ENCODE data around the gene CACNB2. TPM values are rescaled to one million over a fixed set of nuclear protein-coding genes. Genes with fewer than 3 reads are reported as not detected.

The CACNB2 gene
- total RNA-seq: not detected in 2 replicates

DNA sequence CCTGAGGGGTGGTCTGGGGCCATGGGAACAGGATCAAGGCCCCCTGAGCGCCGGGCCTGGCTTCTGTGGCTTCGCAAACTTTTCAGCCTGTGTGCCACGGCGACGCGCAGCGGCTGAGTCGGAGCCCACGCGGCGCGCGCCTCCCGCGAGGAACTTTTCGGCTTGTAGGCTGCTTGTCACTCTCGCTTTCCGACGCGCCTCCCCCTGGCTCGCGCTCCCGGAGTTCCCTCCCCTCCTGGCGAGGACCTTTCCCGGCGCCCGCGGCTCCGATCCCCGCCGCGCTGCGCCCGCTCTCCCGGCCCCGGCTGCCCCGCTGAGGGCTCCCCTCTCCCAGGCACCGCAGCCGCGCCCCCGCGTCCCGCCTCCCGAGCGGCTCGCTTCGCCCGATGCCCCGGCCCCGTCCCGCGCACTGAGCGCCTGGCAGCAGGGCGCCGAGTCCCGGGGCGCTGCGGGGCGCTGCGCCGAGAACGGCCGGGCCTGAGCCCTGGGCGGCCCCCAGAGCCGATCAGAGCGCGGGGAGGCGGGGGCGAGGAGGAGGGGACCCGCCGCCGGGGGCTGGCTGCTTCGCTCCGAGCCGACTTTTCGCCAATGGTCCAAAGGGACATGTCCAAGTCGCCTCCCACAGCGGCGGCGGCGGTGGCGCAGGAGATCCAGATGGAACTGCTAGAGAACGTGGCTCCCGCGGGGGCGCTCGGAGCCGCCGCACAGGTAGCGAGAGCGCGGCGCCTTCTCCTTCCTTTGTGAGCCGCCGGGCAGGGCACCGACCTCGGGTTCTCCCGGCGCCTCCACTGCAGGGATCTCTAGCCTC is at the start of gene CACNB2:
CACNB2 (plus strand) TSS at position 276 of the 808 bp plus-strand sequence.

Other genes with a start within 250 kb of the CACNB2 start
- gene SLC39A12, start 188.5 kb upstream of the CACNB2 start, total RNA-seq: not detected in 2 replicates